Epithelial cell of esophagus (primary cell): ENCODE data around the gene SIK3.
"Not testable (repeated sequence)": the region's sequence is repeated elsewhere in the genome, so short reads cannot be mapped to it uniquely, and the experiment has no call there.

Experiments used
- DNase-seq: peaks from one replicate; pipeline ENCODE4 v3.0.0; 2010; ENCODE audit warnings: low read depth
- H3K4me3 ChIP-seq: 2 replicates; pipeline ENCODE4 v1.5.1; 2011; ENCODE audit warnings: mild to moderate bottlenecking, low read length, control low read depth
- CTCF ChIP-seq: IDR thresholded peaks from 2 replicates; pipeline ENCODE4 v1.5.1; 2011; ENCODE audit warnings: low read depth, mild to moderate bottlenecking, low read length, control low read depth, inconsistent platforms; ENCODE audit not compliant: insufficient read depth; ENCODE audit errors: missing control alignments

The SIK3 gene

GRCh38 chr11:117098269-117099232 is at the start of gene SIK3:
TSS of gene SIK3 (minus strand) at chr11:117098428. CDS start at chr11:117098415, 13 bp downstream.
- peak within 1 kb of the TSS; percentile 80 for H3K4me3 ChIP-seq
- DNase-seq: peak; percentile 93
- TF ChIP-seq CTCF: peak; percentile 23

- TF ChIP-seq CTCF: no peak
- H3K4me3 ChIP-seq: no peak overlapping the region
- peak; percentile 30 for DNase-seq
These were observed 48.3 kb upstream of the SIK3 start for GRCh38 chr11:117146521-117146920.

GRCh38 chr11:117145393-117145761 is 47.1 kb upstream of the SIK3 start:
- no peak for TF ChIP-seq CTCF
- peak overlapping the region; percentile 94 for H3K4me3 ChIP-seq
- DNase-seq: peak; percentile 34

- DNase-seq: peak; percentile 82
- H3K4me3 ChIP-seq: peak overlapping the region; percentile 94
- no peak for TF ChIP-seq CTCF
These were observed 46.5 kb upstream of the SIK3 start for GRCh38 chr11:117144477-117145392.

GRCh38 chr11:117143871-117144476 is 45.7 kb upstream of the SIK3 start, which contains the start of gene PAFAH1B2:
TSS of gene PAFAH1B2 (plus strand) at chr11:117144287. CDS start at chr11:117152448, 8,161 bp downstream.
- H3K4me3 ChIP-seq: peak within 1 kb of the TSS; percentile 94
- DNase-seq: peak; percentile 95
- TF ChIP-seq CTCF: no peak

- H3K4me3 ChIP-seq: peak overlapping the region; percentile 94
- DNase-seq: peak; percentile 63
- TF ChIP-seq CTCF: no peak
These were observed 45.2 kb upstream of the SIK3 start for GRCh38 chr11:117143390-117143789.

- H3K4me3 ChIP-seq, DNase-seq: not testable (repeated sequence)
These were observed 39.2 kb upstream of the SIK3 start for GRCh38 chr11:117137223-117138086.

GRCh38 chr11:117134979-117135378 is 36.8 kb upstream of the SIK3 start:
- not testable (repeated sequence) for H3K4me3 ChIP-seq, DNase-seq
